Epidermal melanocyte (primary cell): ENCODE results near the gene PTPRN2.

ENCODE experiments used
- DNase-seq: peaks from one replicate; pipeline ENCODE4 v3.0.0; 2011; ENCODE audit warnings: low spot score; ENCODE audit not compliant: insufficient read length

Gene PTPRN2

GRCh38 chr7:158077151-158077840 lies 510.3 kb downstream of the PTPRN2 start:
- DNase-seq = no peak

DNA sequence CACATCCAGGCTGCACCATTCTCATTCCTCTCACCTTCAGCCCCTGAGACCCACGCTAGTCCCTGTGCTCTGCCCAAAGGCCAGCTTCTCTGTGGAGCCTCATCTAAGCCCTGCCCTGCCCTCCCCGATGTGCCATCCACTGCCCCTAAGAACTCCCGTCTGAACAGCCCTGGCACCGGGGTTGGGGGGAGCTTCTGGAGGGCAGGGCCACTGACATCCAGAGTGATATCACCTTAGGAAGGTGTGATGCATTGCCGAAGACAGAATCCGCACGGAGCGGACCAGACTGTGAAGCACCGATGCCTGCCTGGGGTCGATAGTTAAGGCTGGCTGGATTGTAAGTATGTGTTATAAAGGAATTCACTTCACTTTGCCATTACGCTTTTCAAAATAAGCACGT lies 511.0 kb downstream of the PTPRN2 start:
- DNase-seq = no peak

- DNase-seq = no peak
These were observed 511.4 kb downstream of the PTPRN2 start for GRCh38 chr7:158076215-158076614.

DNA sequence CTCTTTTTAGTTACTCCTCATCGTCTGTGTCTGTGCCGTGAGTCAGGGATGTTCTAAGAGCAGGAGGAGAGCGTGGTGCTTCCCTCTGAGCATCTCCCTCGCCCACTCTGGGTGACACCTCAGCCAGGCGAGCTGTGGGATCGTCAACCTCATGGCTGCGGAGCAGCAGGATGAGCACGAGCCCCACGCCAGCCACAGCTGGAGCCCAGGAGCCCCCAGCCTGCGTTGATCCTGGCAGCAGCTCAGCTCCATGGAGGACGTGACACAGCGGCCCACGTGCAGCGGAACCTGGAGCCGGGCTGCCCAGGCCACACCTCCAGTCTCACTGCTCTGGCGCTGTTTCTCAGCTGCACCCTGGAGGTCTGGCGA lies 512.0 kb downstream of the PTPRN2 start:
- DNase-seq = no peak

- no peak for DNase-seq
These were observed 512.6 kb downstream of the PTPRN2 start for GRCh38 chr7:158074896-158075632.

DNA sequence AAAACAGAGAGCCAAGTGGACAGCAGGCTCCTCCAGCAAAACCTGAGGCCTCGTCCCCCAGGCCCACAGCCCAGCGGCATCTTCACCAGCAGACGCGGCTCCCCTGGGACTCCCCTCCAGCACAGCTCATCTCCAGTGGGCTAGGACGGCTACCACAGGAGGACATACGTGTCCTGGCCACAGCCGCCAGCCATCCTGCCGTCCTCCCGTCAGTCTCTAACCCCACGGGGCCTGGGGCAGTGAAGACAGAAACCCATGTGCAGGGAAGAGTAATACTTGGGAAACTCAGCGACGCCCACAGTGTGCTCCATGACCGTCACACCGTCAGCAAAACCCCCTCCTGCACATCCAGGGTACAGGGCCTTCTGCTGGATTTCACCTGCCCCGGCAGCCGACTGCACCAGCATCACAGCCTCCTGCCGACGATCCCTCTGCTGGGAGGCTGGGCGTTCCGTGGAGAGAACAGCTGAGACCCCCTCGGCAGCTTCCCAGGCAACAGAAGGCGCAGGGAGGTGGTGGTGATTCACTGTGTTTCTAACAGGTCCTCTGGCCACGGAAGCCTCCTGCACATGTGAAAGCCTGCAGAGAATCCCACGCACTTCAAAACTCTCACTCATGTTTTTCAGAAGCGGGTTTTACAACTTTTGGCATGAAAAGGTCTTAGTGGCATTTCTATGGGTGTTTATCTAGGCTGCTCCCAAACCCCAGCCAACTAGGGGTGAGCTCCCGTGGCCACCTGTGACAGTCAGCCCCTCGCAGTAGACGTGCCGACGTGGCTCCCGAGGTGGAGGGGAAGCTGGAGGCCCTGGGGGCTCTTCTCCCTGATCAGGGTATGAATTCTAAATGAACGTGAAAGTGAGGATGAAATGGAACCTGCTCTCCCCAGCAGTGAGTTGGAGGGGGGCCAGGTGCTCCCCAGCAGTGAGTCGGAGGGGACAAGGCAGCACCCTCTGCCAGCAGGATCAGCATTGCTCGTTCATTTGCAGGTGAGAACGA lies 513.5 kb downstream of the PTPRN2 start:
- DNase-seq = no peak

DNA sequence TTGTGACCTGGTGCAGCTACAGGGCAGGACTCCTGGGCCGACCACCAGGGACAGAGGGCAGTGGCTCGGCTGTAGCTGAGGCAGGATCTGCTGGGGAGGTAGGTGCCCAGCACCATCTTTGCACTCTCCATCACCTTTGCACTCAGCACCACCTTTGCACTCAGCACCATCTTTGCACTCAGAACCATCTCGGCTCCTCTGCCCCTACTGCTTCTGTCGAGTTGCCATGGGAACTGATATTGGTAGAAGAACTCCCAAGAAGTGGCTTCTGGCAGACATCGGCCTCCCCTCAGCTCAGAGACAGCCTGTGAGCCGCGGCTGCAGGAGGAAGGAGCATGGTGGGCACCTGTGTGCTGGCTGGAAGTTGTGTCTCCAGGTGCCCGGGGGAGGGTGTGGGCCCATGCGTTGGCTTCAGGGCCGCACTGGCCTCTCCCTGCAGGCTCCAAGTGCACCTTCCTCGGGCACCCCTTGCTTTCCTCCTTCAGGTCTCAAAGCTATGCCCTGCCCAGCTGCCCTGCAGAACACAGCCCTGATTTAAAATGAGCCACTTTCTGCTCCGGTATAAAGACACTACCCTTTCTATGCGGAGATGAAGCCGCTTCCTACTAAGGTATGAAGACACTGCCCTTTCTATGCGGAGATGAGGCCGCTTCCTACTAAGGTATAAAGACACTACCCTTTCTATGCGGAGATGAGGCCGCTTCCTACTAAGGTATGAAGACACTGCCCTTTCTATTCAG lies 514.5 kb downstream of the PTPRN2 start:
- no peak for DNase-seq

DNA sequence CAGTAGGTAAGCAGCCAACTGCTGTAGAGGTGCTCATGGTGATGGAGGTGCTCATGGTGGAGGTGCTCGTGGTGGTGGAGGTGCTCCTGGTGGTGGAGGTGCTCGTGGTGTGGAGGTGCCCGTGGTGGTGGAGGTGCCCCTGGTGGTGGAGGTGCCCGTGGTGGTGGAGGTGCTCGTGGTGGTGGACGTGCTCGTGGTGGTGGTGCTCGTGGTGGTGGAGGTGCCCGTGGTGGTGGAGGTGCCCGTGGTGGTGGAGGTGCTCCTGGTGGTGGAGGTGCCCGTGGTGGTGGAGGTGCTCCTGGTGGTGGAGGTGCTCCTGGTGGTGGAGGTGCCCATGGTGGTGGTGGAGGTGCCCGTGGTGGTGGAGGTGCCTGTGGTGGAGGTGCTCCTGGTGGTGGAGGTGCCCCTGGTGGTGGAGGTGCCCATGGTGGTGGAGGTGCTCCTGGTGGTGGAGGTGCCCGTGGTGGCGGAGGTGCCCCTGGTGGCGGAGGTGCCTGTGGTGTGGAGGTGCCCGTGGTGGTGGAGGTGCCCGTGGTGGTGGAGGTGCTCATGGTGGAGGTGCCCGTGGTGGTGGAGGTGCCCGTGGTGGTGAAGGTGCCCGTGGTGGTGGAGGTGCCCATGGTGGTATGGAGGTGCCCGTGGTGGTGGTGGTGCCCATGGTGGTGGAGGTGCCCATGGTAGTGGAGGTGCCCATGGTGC lies 517.3 kb downstream of the PTPRN2 start:
- DNase-seq = no peak

GRCh38 chr7:158068853-158069252 lies 518.8 kb downstream of the PTPRN2 start:
- no peak for DNase-seq

DNA sequence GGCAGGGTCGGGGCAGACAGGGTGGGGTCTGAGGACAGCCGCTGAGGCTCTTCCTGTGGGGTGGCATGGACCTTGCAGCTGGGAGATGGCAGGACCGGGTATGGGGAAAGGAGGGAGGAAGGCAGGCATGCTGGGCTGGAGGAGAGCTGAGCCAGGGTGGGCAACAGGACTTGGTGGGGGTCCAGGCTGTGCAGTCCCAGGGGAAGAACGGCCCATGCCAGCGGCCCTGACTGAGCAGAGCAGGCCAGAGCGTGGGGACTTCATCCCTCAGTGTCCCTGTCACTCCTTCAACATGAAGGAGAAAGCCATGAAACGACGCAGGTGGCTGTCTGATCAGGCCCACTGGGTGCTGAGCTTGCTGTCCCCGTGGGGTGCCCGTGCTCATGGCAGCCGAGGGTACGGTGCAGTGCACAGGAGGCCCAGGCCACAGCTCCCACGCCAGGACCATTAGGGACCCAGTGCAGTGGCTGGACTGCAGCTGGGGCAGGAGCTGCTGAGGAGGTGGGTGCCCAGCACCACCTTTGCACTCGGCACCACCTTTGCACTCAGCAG lies 519.6 kb downstream of the PTPRN2 start:
- no peak for DNase-seq

- DNase-seq = no peak
These were observed 520.2 kb downstream of the PTPRN2 start for GRCh38 chr7:158067219-158067930.

DNA sequence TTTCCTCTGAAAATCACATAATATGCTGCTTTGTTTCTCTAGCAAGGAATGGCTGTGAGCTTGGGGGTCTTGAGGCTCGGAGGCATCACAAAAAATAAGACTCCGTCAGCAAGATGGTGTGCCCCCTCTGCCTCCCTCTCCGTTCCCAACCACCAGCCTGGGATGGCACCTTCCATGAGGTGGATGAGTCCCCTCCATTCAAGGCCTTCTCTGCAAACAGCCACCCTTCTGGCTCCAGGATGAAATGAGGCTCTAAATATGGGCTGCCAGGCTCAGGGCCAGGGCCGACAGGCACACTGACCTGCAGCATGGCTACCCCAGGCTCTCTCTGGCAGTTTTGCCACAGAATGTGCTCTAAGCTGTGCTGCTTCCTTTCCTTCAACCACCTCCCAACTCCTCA lies 521.5 kb downstream of the PTPRN2 start:
- DNase-seq = no peak

- no peak for DNase-seq
These were observed 522.3 kb downstream of the PTPRN2 start for GRCh38 chr7:158065340-158065739.

- no peak for DNase-seq
These were observed 523.0 kb downstream of the PTPRN2 start for GRCh38 chr7:158064631-158065030.

- DNase-seq = no peak
These were observed 523.6 kb downstream of the PTPRN2 start for GRCh38 chr7:158063850-158064610.

- DNase-seq = no peak
These were observed 525.0 kb downstream of the PTPRN2 start for GRCh38 chr7:158062661-158063060.

DNA sequence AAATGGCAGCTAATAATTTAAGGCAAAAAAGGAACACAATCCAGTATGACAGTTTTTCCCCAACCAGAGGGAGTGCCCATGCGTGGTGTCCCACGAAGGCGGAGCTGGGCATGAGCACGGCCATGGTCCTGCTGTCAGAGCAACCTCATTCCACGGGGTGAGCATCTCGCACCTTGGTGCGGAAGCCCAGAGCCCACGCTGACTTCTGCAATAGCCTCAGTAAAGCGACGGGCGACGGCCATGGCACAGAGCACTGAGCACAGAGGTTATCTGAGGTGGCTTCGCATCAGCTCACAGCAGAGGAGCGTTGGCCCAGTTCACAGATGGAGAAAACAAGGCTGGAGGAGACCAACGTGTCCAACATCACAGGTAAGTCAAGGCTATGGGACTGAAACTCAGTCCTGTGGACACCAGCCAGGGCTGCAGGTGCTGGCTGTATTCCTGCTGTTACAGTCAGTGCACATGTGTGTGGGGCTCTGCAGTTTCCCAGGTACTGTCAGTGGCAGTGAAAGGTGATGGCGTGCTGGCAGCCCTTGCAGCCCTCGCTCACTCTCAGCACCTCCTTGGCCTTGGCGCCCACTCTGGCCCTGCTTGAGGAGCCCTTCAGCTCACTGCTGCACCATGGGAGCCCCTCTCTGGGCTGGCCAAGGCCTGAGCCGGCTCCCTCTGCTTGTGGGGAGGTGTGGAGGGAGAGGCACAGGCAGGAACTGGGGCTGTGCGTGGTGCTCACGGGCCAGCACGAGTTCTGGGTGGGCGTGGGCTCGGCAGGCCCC lies 525.6 kb downstream of the PTPRN2 start:
- DNase-seq = no peak

DNA sequence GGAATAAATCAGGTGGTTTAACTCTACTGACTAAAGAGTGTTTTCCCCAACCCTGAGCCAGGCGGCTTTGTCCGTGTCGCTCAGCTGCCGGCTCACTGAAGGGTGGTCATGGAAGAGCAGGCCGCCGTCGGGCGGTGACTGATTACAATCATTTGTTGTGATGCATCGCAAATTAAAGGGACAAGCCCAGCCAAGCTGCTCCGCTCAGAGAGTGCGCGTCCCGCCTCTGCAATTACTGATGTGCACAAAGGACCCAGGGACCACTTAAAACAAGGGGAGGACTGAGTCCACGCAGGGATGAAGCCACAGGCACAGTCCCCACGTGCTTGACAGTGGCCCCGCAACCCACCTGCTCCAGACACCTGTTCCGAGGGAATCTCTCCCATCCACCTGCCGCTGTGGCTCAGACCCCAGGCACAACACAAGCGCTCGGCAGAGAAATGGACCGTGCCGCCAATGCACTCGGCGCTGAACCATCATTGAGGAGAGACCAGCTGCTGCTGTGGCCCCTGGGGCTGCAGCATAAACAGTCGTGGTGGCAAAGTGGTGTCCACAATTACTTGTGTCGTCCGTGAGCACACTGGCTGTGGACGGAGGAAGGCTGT lies 526.5 kb downstream of the PTPRN2 start:
- DNase-seq = no peak
